ENCODE data around the gene FOXP1.

GRCh38 chr3:71010726-71011455 is 572.6 kb downstream of the FOXP1 start:
- TF ChIP-seq CTCF (IDR thresholded peaks at IDR 0.05; ENCODE audit: poor library complexity, severe bottlenecking) = no peak
- TF ChIP-seq POLR2AphosphoS5 (IDR thresholded peaks at IDR 0.05) = no peak
- no peak for TF ChIP-seq TAF1 (IDR thresholded peaks at IDR 0.05; ENCODE audit: low read depth)
- no peak for TF ChIP-seq REST (IDR thresholded peaks at IDR 0.05; ENCODE audit: borderline replicate concordance)
